ENCODE results near the gene IZUMO1R.
"Not testable (repeated sequence)": the region's sequence is repeated elsewhere in the genome, so short reads cannot be mapped to it uniquely, and the experiment has no call there.

Gene IZUMO1R

GRCh38 chr11:94350850-94351563 is 46.6 kb downstream of the IZUMO1R start:
- not testable (repeated sequence) for H3K4me1 ChIP-seq (ENCODE audit: control insufficient read depth, insufficient read depth, low read length); H3K27ac ChIP-seq (ENCODE audit: low read depth, low read length); H3K4me3 ChIP-seq (ENCODE audit: low read depth, low read length); H3K27me3 ChIP-seq (ENCODE audit: control insufficient read depth, insufficient read depth, low read length); H3K9me3 ChIP-seq (ENCODE audit: control insufficient read depth, insufficient read depth, low read depth, low read length); H3K9ac ChIP-seq (ENCODE audit: low read length); H3K36me3 ChIP-seq (ENCODE audit: control insufficient read depth, insufficient read depth, low read length)

All from HUES6 (cell line).